Left hindlimb (tissue), 1 donor: ENCODE measurements around the gene EXOC6.

Source experiments
- DNase-seq: peaks from one replicate; pipeline ENCODE4 v3.0.0-alpha.2; 2018

The EXOC6 gene

GRCh38 chr10:93067443-93068365 is 219.4 kb downstream of the EXOC6 start:
- DNase-seq: no peak

- no peak for DNase-seq
Measured at GRCh38 chr10:93068411-93069244, 220.3 kb downstream of the EXOC6 start.

GRCh38 chr10:93069245-93069561 is 220.9 kb downstream of the EXOC6 start:
- no peak for DNase-seq

GRCh38 chr10:93070378-93071176 is 222.3 kb downstream of the EXOC6 start:
- no peak for DNase-seq

- no peak for DNase-seq
Measured at GRCh38 chr10:93071177-93071472, 222.8 kb downstream of the EXOC6 start.

- DNase-seq: no peak
Measured at GRCh38 chr10:93071674-93072224, 223.4 kb downstream of the EXOC6 start.

- DNase-seq: no peak
Measured at GRCh38 chr10:93072225-93072712, 223.9 kb downstream of the EXOC6 start.

GRCh38 chr10:93072713-93073538 is 224.6 kb downstream of the EXOC6 start:
- DNase-seq: no peak

GRCh38 chr10:93073539-93074146 is 225.3 kb downstream of the EXOC6 start, which contains the start of gene CYP26A1:
CYP26A1 (plus strand) TSS chr10:93073893; CDS start chr10:93073935, 42 bp downstream.
- no peak for DNase-seq

- DNase-seq: no peak
Measured at GRCh38 chr10:93074147-93074596, 225.9 kb downstream of the EXOC6 start.

- no peak for DNase-seq
Measured at GRCh38 chr10:93074597-93075368, 226.5 kb downstream of the EXOC6 start.

- DNase-seq: no peak
Measured at GRCh38 chr10:93075369-93076221, 227.3 kb downstream of the EXOC6 start.

- no peak for DNase-seq
Measured at GRCh38 chr10:93076871-93077270, 228.6 kb downstream of the EXOC6 start.

- DNase-seq: no peak
Measured at GRCh38 chr10:93077860-93078337, 229.6 kb downstream of the EXOC6 start.

- DNase-seq: no peak
Measured at GRCh38 chr10:93079663-93080349, 231.5 kb downstream of the EXOC6 start.

- no peak for DNase-seq
Measured at GRCh38 chr10:93080350-93081046, 232.2 kb downstream of the EXOC6 start.

GRCh38 chr10:93081318-93081717 is 233.0 kb downstream of the EXOC6 start:
- no peak for DNase-seq

GRCh38 chr10:93081834-93082233 is 233.5 kb downstream of the EXOC6 start:
- no peak for DNase-seq
